Pancreas (tissue), 10 donors: ENCODE results near the gene TRIP10. TPM values are rescaled to one million over a fixed set of nuclear protein-coding genes. Genes with fewer than 3 reads are reported as not detected.
"Not testable (repeated sequence)": the region's sequence is repeated elsewhere in the genome, so short reads cannot be mapped to it uniquely, and the experiment has no call there.

Experiments used
- ATAC-seq, 4 donors: fragments of 200-7000 bp; cut with Tn5 transposase; one replicate each; pipeline versions ENCODE4 v1.8.0 to v1.9.1; 2020; ENCODE audit warnings: mild to moderate bottlenecking in 4 of 4, moderate library complexity in 4 of 4
- DNase-seq, 6 donors: peaks; one replicate each; pipeline ENCODE4 v3.0.0-alpha.2; 2020
- FAIRE-seq: peaks from 2 replicates; lab custom pipeline; 2012; peaks lifted over from hg19 to GRCh38; lab: Jason Lieb, UNC
- H3K27ac ChIP-seq, 4 donors: fragments of 200-600 bp; sonication (generic); 1 replicate in 3 of 4; 2 replicates in 1 of 4; pipeline versions ENCODE4 v1.5.0 to v1.8.0; 2020
- H3K27me3 ChIP-seq, 4 donors: fragments of 200-600 bp; one replicate each; pipeline ENCODE4 v1.8.0; 2021
- H3K36me3 ChIP-seq, 3 donors: fragments of 200-600 bp; sonication (generic) in 1 of 3; one replicate each; pipeline versions ENCODE4 v1.5.0 to v1.8.0; 2020 to 2021
- H3K4me1 ChIP-seq, 3 donors: fragments of 200-600 bp; one replicate each; pipeline ENCODE4 v1.8.0; 2021
- H3K4me3 ChIP-seq, 4 donors: fragments of 200-600 bp; sonication (generic) in 2 of 4; one replicate each; pipeline versions ENCODE4 v1.5.0 to v1.8.0; 2020 to 2021
- H3K9me3 ChIP-seq, 4 donors: fragments of 200-600 bp; one replicate each; pipeline ENCODE4 v1.8.0; 2021
- CTCF ChIP-seq, 4 donors: fragments of 200-600 bp; sonication (generic) in 3 of 4; IDR thresholded peaks; one replicate each; pipeline versions ENCODE4 v1.5.0 to v1.8.0; 2021; ENCODE audit warnings: antibody characterized with exemption in 4 of 4
- WGBS, 2 donors: extraction: QIAGEN DNeasy Blood & Tissue Kit; methylation state at CpG; one replicate each; pipeline ENCODE4 v1.1.7; 2013; 5-methylcytosine and 5-hydroxymethylcytosine counted together
- intact Hi-C, 3 donors: fragments of 100-400 bp; cut with DNase I; formaldehyde crosslinking; loops; one replicate each; pipeline versions ENCODE4 v1.11.1 to v1.14.2; 2022
- microRNA-seq, 2 donors: library from miRNA; unstranded; fragments of <30 nt; microRNA quantifications; one replicate each; pipeline versions ENCODE4 to v1.1.0, GENCODE V29; 2019 to 2020
- polyA plus RNA-seq, 2 donors: library from polyadenylated mRNA; stranded (reverse); fragments of 200-250 nt; gene quantifications; one replicate each; pipeline ENCODE4 v1.2.3, GENCODE V29; 2013
- total RNA-seq, 6 donors: library from RNA; stranded (reverse); fragmentation: NEBNext Ultra II Directional in 4 of 6; extraction: Animal tissue kit (Norgen Biotek cat#: 25700) in 4 of 6; gene quantifications; one replicate each; pipeline versions ENCODE4 v1.2.1 to v1.2.4, GENCODE V29; 2021 to 2023
- donor health status: healthy with polysubstance abuse.
- donor health status: DM: no; HTN: no; CAD: no; lungs with moderate emphysema.
- donor health status: DM: no; HTN: no; CAD: no.
- donor health status: control.
- donor health status: control.
- donor health status: Bipolar disorder and iron deficiency.
- donor health status: DM: yes; HTN: yes; CAD: no.
- donor health status: DM: no; HTN: no; CAD: no.
- donor health status: DM: no; HTN: no; CAD: no.
- donor health status: DM: yes; HTN: yes; CAD: no.

TRIP10 gene
- total and polyA plus RNA-seq, 8 donors: 16.4 to 102 (median 24.8) TPM

GRCh38 chr19:6797646-6798045 lies 58.2 kb downstream of the TRIP10 start:
- FAIRE-seq: no peak
- no peak for DNase-seq
- WGBS, 2 donors: 75 to 76% methylated on average over 9 of the region's 9 CpGs
- Histone ChIP-seq H3K4me3 (no peak overlapping the region), H3K9me3 (no peaks in the 10 kb centered on the region), H3K36me3 (no peaks in the 10 kb centered on the region), H3K27ac (no peak overlapping the region), H3K27me3 (no peaks in the 10 kb centered on the region), H3K4me1 (peaks cover 0 to 3% (median 0%) of the 10 kb centered on the region in 3 donors)
- TF ChIP-seq CTCF (IDR thresholded peaks at IDR 0.05): no peak
- intact Hi-C loops: no loop called here
- no peak for ATAC-seq

GRCh38 chr19:6800160-6800790 lies 60.8 kb downstream of the TRIP10 start:
- 72 to 79% methylated on average over 14 of the region's 14 CpGs for WGBS, 2 donors
- FAIRE-seq, H3K4me1 ChIP-seq, ATAC-seq, H3K9me3 ChIP-seq, H3K27me3 ChIP-seq, H3K36me3 ChIP-seq, DNase-seq, intact Hi-C loops, H3K27ac ChIP-seq, H3K4me3 ChIP-seq: not testable (repeated sequence)

- 19 to 20% methylated on average over 10 of the region's 10 CpGs for WGBS, 2 donors
- Histone ChIP-seq H3K36me3 (no peaks in the 10 kb centered on the region), H3K4me3 (peak overlapping the region in 2 of 4 donors; percentile 20 to 30), H3K27me3 (no peaks in the 10 kb centered on the region), H3K27ac (peak overlapping the region in 1 of 4 donors; percentile 63), H3K4me1 (peaks cover 0 to 3% (median 0%) of the 10 kb centered on the region in 3 donors), H3K9me3 (no peaks in the 10 kb centered on the region)
- DNase-seq: no peak
- no peak for FAIRE-seq
- no peak for TF ChIP-seq CTCF (IDR thresholded peaks at IDR 0.05)
- ATAC-seq: peak in 3 of 4 donors; percentile 16 to 57 (median 19)
- intact Hi-C loops: no loop called here
These were observed 61.6 kb downstream of the TRIP10 start for GRCh38 chr19:6800991-6801484.

Small RNAs within 50 kb of the gene (microRNA-seq; reads per million reads assigned to microRNA genes)
- gene MIR6791: 0 to 0.39 reads per million in 2 donors

Other genes starting within 250 kb of the TRIP10 start
- gene TUBB4A, start 237.4 kb upstream of the TRIP10 start, total RNA-seq: 1 to 10 TPM; 1.1 to 5.5 (median 2.7) TPM
- gene TUBB4A, start 237.4 kb upstream of the TRIP10 start, polyA plus RNA-seq: 1 to 10 TPM; 1.3 to 3.5 TPM
- gene TNFSF9, start 208.7 kb upstream of the TRIP10 start, total RNA-seq: 1 to 10 TPM in 1 of 6 donors, under 1 TPM in 3, not detected in 2; 0.12 to 1.1 (median 0.20) TPM
- gene TNFSF9, start 208.7 kb upstream of the TRIP10 start, polyA plus RNA-seq: not detected
- under 1 TPM in 1 of 6 donors, not detected in 5; 0.16 TPM for gene CD70, start 148.5 kb upstream of the TRIP10 start, total RNA-seq
- not detected for gene CD70, start 148.5 kb upstream of the TRIP10 start, polyA plus RNA-seq
- gene TNFSF14, start 69.5 kb upstream of the TRIP10 start, total RNA-seq: 1 to 10 TPM in 2 of 6 donors, under 1 TPM in 3, not detected in 1; 0.67 to 5.9 (median 0.98) TPM
- gene TNFSF14, start 69.5 kb upstream of the TRIP10 start, polyA plus RNA-seq: 1 to 10 TPM; 1.9 to 5.6 TPM
- gene C3, start 19.0 kb upstream of the TRIP10 start, total RNA-seq: 1,000 to 10,000 TPM in 2 of 6 donors, 100 to 1,000 TPM in 3, 10 to 100 TPM in 1; 67.7 to 3,753 (median 558) TPM
- gene C3, start 19.0 kb upstream of the TRIP10 start, polyA plus RNA-seq: 1,000 to 10,000 TPM in 1 of 2 donors, 100 to 1,000 TPM in 1; 447 to 1,383 TPM
- gene GPR108, start 2.1 kb upstream of the TRIP10 start, total RNA-seq: 10 to 100 TPM; 46.1 to 62.6 (median 52.0) TPM
- gene GPR108, start 2.1 kb upstream of the TRIP10 start, polyA plus RNA-seq: 100 to 1,000 TPM; 108 to 154 TPM
- 10 to 100 TPM; 10.1 to 19.6 (median 13.5) TPM for gene SH2D3A, start 27.8 kb downstream of the TRIP10 start, total RNA-seq
- 10 to 100 TPM; 31.9 to 33.0 TPM for gene SH2D3A, start 27.8 kb downstream of the TRIP10 start, polyA plus RNA-seq
- gene VAV1, start 33.0 kb downstream of the TRIP10 start, total RNA-seq: 1 to 10 TPM in 3 of 6 donors, under 1 TPM in 3; 0.23 to 7.3 (median 1.7) TPM
- 1 to 10 TPM; 1.0 to 1.4 TPM for gene VAV1, start 33.0 kb downstream of the TRIP10 start, polyA plus RNA-seq
- gene ADGRE1, start 147.9 kb downstream of the TRIP10 start, total RNA-seq: under 1 TPM in 4 of 6 donors, not detected in 2; 0.14 to 0.73 (median 0.39) TPM
- gene ADGRE1, start 147.9 kb downstream of the TRIP10 start, polyA plus RNA-seq: under 1 TPM in 1 of 2 donors, not detected in 1; 0.07 TPM